Measurements from ENCODE around the gene NLK.

DNA sequence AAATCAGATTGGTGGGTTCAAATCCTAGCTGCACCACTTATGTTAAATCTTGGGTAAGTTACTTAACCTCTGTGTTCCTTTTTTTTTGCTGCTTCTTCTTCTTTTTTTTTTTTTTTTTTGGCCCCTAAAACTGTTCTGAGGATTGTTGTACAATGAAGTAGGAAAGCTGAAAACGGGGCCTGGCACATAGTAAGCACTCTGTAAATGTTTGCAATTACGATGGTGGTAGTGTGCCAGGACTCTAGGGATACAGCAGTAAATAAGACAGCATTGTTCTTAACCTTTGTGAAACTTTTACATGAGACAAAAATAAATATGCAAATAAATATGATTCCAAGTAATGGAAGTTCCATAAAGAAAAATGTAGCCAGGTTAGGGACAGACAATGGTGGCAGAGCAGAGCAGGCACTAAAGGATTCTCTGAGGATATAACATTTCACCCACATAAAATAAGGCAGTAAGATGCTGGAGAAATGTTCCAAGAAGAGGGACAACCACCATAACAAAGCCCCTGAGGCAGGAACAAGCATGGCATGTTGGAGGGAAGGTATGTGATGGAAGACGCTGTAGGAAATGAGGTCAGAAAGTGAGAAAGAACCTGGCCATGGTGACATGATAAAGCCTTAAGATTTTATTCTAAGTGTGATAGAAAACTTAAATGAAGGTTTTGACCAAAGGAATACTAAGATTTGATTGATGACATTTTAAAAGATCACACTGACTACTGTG, 127.3 kb downstream of the NLK start:
- TF ChIP-seq, protein P1, sequence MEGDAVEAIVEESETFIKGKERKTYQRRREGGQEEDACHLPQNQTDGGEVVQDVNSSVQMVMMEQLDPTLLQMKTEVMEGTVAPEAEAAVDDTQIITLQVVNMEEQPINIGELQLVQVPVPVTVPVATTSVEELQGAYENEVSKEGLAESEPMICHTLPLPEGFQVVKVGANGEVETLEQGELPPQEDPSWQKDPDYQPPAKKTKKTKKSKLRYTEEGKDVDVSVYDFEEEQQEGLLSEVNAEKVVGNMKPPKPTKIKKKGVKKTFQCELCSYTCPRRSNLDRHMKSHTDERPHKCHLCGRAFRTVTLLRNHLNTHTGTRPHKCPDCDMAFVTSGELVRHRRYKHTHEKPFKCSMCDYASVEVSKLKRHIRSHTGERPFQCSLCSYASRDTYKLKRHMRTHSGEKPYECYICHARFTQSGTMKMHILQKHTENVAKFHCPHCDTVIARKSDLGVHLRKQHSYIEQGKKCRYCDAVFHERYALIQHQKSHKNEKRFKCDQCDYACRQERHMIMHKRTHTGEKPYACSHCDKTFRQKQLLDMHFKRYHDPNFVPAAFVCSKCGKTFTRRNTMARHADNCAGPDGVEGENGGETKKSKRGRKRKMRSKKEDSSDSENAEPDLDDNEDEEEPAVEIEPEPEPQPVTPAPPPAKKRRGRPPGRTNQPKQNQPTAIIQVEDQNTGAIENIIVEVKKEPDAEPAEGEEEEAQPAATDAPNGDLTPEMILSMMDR (conservative IDR thresholded peaks at IDR 0.05; ENCODE audit: low read depth, low read length) = no peak
- TF ChIP-seq RFX5 (IDR thresholded peaks at IDR 0.05; ENCODE audit: low read depth, low read length) (no peak), BHLHE40 (IDR thresholded peaks at IDR 0.05; ENCODE audit: low read depth, low read length) (no peak)

Data from IMR-90 (cell line).